GM12801 (cell line): ENCODE measurements around the gene LRCH3.

Experiments
- TF ChIP-seq, protein P1 (sequence below): IDR thresholded peaks from one replicate; pipeline ENCODE4 v1.5.1; 2011; ENCODE audit warnings: control low read depth; ENCODE audit not compliant: insufficient read length; ENCODE audit errors: extremely low read depth

LRCH3 gene

DNA sequence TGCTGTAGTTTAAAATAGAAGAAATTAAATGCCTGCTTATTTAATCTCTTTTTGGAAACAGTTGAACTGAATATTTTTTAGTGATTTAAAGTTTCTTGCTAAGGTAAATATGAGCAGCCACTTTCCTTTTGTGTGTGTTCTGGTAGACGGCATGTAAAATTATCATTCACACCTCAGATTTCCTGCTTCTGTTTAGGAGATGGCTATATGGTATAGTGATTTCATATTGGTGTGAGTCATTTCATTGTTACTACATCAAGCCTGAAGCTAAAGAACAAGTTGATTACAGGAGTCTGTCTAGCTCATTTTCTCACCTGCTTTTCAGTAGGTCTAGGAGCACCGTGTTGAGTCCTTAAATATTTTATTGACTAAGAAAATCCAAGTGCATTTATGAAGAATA is 2.2 kb downstream of the LRCH3 start:
- TF ChIP-seq, protein P1, sequence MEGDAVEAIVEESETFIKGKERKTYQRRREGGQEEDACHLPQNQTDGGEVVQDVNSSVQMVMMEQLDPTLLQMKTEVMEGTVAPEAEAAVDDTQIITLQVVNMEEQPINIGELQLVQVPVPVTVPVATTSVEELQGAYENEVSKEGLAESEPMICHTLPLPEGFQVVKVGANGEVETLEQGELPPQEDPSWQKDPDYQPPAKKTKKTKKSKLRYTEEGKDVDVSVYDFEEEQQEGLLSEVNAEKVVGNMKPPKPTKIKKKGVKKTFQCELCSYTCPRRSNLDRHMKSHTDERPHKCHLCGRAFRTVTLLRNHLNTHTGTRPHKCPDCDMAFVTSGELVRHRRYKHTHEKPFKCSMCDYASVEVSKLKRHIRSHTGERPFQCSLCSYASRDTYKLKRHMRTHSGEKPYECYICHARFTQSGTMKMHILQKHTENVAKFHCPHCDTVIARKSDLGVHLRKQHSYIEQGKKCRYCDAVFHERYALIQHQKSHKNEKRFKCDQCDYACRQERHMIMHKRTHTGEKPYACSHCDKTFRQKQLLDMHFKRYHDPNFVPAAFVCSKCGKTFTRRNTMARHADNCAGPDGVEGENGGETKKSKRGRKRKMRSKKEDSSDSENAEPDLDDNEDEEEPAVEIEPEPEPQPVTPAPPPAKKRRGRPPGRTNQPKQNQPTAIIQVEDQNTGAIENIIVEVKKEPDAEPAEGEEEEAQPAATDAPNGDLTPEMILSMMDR: no peak

DNA sequence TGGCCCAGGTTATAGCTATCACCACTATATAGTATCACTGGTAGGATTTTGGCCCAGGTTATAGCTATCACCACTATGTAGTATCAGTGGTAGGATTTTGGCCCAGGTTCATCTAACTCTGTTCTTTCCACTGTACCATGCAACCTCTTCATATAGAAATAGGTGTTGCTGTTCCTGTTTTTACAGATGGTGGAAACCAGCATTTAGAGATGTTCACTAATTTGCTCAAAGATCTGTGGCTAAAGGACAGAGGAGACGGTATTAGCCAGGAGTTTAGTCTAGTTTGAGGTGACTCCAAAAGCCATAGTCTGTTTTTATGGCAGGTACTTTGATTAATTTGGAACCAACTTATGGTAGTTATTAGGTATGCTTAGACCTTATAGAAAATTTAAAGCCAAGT is 3.1 kb downstream of the LRCH3 start:
- TF ChIP-seq, protein P1: no peak

DNA sequence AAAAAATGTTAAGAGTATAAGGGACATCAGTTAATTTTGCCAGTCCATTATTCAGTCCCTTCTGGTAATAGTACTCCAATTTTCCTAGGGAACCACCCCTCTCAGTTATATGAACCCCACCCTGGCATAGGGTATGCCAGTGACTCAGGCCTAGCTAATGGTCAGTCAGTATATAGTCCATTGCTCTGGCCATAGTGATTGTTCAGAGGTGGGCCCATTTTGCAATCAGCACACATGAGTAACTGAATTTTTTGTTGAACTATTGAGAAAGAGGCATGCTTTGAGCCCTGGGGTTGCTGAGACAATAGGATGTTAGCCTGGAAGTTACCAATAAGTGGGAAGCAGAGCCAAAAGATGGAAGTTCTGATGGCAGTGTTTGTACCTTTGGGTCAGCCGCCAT is 4.1 kb downstream of the LRCH3 start:
- TF ChIP-seq, protein P1: no peak

DNA sequence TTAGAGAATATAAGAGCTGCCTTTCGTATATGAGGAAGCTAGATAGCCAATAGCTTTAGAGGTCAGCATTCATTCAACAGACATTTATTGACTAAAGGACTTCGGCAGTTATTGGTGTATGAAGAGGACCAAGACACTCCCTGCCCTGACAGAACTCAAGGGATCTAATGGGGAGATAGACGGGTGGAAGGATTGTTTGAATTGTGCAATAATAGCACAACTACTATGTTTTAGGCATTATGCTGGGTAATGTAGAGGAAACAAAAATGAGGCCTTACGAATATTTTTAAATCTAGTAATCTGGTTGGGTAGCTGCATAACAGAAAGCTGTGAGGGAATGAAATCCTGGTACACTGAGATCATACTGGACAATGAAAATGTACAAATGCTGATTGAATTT is 5.0 kb downstream of the LRCH3 start:
- TF ChIP-seq, protein P1: no peak

DNA sequence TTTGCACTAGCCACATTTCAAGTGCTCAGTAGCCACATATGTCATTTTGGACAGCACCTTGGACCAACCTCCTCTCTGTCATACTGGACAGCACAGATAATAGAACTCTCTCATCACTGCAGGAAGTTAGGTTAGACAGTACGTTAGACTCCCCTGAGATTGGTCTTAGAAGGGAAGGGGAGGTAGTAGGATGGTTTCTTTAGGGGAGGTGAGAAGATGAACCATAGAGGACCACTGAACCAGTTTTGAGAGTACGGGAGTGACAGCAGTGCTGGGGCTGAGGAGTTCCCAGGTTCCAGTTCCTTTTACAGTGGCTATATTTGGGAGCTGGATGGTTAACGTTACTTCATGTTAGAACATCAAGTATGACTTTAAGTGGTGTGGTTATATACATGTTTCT is 7.8 kb downstream of the LRCH3 start:
- TF ChIP-seq, protein P1: no peak

DNA sequence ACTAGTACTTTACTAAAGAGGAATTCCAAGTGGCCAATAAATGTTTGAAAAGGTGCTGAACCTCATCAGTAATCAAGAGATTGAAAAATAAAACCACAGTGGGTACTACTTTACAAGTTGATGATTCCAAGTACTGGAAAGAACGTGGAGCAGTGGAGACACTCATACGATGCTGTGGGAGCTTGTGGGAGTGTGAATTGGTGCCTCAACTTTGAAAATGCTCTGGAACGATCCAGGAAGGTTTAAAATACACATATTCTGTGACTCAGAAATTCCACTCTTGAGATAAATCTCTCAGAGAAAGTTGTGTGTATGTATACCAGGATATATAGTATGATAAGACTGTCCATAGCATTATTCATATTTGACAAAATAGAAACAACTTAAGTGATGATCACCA is 9.3 kb downstream of the LRCH3 start:
- TF ChIP-seq, protein P1: no peak

DNA sequence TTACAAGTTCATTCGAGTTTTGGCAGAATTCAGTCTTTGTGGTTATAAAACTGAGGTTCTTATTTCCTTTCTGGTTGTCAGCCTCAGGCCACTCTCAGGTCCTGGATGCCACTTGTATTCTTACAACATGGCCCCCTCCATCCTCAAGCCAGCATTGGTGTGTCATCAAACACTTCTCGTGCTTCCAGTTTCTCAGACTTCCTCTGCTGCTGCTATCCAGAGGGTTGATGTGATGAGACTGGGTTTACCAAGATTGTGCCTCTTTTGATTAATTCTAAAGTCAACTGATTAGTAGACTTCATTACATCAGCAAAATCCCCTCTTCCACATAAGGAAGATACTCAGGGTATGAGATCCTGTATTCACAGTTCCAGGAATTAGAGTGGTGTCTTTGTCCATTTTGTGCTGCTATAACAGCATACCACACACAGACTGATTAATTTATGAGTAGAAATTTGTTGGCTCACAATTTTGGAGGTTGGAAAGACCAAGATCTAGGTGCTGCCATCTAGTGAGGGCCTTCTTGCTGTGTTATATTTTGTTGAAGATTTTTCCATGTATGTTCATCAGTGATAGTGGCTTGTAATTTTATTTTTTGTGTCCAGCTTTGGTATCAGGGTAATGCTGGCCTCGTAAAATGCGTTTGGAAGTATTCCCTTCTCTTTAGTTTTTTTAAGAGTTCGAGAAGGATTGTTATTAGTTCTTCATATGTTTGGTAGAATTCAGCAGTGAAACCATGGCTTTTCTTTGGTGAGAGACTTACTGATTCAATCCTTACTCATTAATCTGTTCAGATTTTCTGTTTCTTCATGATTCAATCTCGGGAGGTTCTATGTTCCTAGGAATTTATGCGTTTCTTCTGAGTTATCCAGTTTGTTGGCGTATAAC is 11.1 kb downstream of the LRCH3 start:
- TF ChIP-seq, protein P1: no peak
